ENCODE results near the gene ENTPD2. TPM values are rescaled to one million over a fixed set of nuclear protein-coding genes. Genes with fewer than 3 reads are reported as not detected.

ENTPD2 gene
- total RNA-seq, 5 donors from 2014 or later (not counting 1 experiment from before 2014, with no cell fraction given): 0.32 TPM; not detected in 4

GRCh38 chr9:137025517-137025966 is 28.3 kb downstream of the ENTPD2 start:
- Histone ChIP-seq H3K27me3 (replicated peaks in 1 of 2; ENCODE audit: control insufficient read depth in 2 of 2, extremely low read depth in 1 of 2, insufficient read depth in 2 of 2, low read length in 1 of 2) (peaks cover 0 to 7% of the 10 kb centered on the region in 2 experiments), H3K4me1 (ENCODE audit: control insufficient read depth in 1 of 2, extremely low read depth in 1 of 2, insufficient read depth in 2 of 2, low read length in 2 of 2) (peaks cover 20 to 65% of the 10 kb centered on the region in 2 experiments), H3K9me3 (no peaks in the 10 kb centered on the region), H3K27ac (ENCODE audit: low read length) (no peak overlapping the region), H3K36me3 (ENCODE audit: control insufficient read depth in 2 of 2, extremely low read depth in 1 of 2, insufficient read depth in 1 of 2, low read length in 1 of 2) (peaks cover 0 to 7% of the 10 kb centered on the region in 2 donors), H3K4me3 (ENCODE audit: control insufficient read depth in 1 of 2, extremely low read depth in 1 of 2, low read length in 1 of 2) (no peak overlapping the region)
- H3K4me1 Mint-ChIP-seq: peaks cover 21 to 37% (median 30%) of the 10 kb centered on the region in 3 donors
- H3K4me3 Mint-ChIP-seq: no peak overlapping the region
- WGBS (ENCODE audit: insufficient coverage): 87% methylated on average over 13 of the region's 21 CpGs
- ChIA-PET CTCF (interaction anchor here (0.6 to 1.1 kb wide), 3 partner anchors 9 to 233 kb away, joined by 3 to 6 read pairs (median 3); no protein-coding TSS in a partner anchor), POLR2A (interaction anchor here in 1 of 2 donors (0.6 kb wide), 1 partner anchor 8 kb away, joined by 3 read pairs; no protein-coding TSS in a partner anchor)
- H3K9me3 Mint-ChIP-seq: no peaks in the 10 kb centered on the region
- H3K36me3 Mint-ChIP-seq: no peaks in the 10 kb centered on the region
- no peak for ATAC-seq (replicated peaks in 1 of 4)
- no peak overlapping the region for H3K27ac Mint-ChIP-seq
- DNase-seq: peak in 6 of 35 experiments; percentile 26 to 45 (median 31)
- no peaks in the 10 kb centered on the region for H3K27me3 Mint-ChIP-seq

- POLR2A ChIA-PET: no interaction called here
- Mint-ChIP-seq H3K4me3 (no peak overlapping the region), H3K4me1 (peaks cover 9 to 20% (median 14%) of the 10 kb centered on the region in 3 donors), H3K36me3 (no peaks in the 10 kb centered on the region), H3K9me3 (no peaks in the 10 kb centered on the region), H3K27ac (no peak overlapping the region), H3K27me3 (no peaks in the 10 kb centered on the region)
- Histone ChIP-seq H3K27me3 (replicated peaks in 1 of 2; ENCODE audit: control insufficient read depth in 2 of 2, extremely low read depth in 1 of 2, insufficient read depth in 2 of 2, low read length in 1 of 2) (no peaks in the 10 kb centered on the region), H3K4me1 (ENCODE audit: control insufficient read depth in 1 of 2, extremely low read depth in 1 of 2, insufficient read depth in 2 of 2, low read length in 2 of 2) (peaks cover 9 to 45% of the 10 kb centered on the region in 2 experiments), H3K9me3 (no peaks in the 10 kb centered on the region), H3K36me3 (ENCODE audit: control insufficient read depth in 2 of 2, extremely low read depth in 1 of 2, insufficient read depth in 1 of 2, low read length in 1 of 2) (peaks cover 0 to 16% of the 10 kb centered on the region in 2 donors), H3K4me3 (ENCODE audit: control insufficient read depth in 1 of 2, extremely low read depth in 1 of 2, low read length in 1 of 2) (no peak overlapping the region), H3K27ac (ENCODE audit: low read length) (no peak overlapping the region)
- CTCF ChIA-PET: no interaction called here
- ATAC-seq (replicated peaks in 1 of 4) (no peak), DNase-seq (no peak)
- 96% methylated on average over 15 of the region's 15 CpGs for WGBS (ENCODE audit: insufficient coverage)
These were observed 30.3 kb downstream of the ENTPD2 start for GRCh38 chr9:137023583-137023991.

DNA sequence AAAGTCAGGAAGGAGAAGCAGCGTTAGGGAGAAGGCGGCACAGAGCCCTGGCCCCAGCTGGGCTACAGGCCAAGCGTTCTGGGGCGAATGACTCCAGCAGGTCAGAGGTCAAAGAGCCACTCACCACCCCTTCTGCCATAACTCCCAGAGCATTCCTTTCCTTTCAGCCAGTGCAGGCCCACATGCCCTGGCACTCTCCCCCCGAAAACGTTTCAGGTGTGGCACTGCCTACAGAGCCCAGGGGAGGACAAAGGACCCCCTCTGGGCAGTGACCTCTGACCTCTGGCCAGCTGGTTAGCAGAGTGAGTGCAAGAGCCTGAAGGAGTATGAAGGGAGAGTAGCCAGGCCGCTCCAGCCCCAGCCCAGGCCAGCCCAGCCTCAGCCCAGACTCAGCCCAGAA is 30.7 kb downstream of the ENTPD2 start:
- no peak for ATAC-seq (replicated peaks in 1 of 4)
- Histone ChIP-seq H3K9me3 (no peaks in the 10 kb centered on the region), H3K4me3 (ENCODE audit: control insufficient read depth in 1 of 2, extremely low read depth in 1 of 2, low read length in 1 of 2) (no peak overlapping the region), H3K27me3 (replicated peaks in 1 of 2; ENCODE audit: control insufficient read depth in 2 of 2, extremely low read depth in 1 of 2, insufficient read depth in 2 of 2, low read length in 1 of 2) (no peaks in the 10 kb centered on the region), H3K27ac (ENCODE audit: low read length) (no peak overlapping the region), H3K36me3 (ENCODE audit: control insufficient read depth in 2 of 2, extremely low read depth in 1 of 2, insufficient read depth in 1 of 2, low read length in 1 of 2) (peaks cover 0 to 16% of the 10 kb centered on the region in 2 donors), H3K4me1 (ENCODE audit: control insufficient read depth in 1 of 2, extremely low read depth in 1 of 2, insufficient read depth in 2 of 2, low read length in 2 of 2) (peaks cover 9 to 43% of the 10 kb centered on the region in 2 experiments)
- H3K9me3 Mint-ChIP-seq: no peaks in the 10 kb centered on the region
- H3K27me3 Mint-ChIP-seq: no peaks in the 10 kb centered on the region
- H3K27ac Mint-ChIP-seq: no peak overlapping the region
- CTCF ChIA-PET: no interaction called here
- H3K4me3 Mint-ChIP-seq: no peak overlapping the region
- H3K36me3 Mint-ChIP-seq: no peaks in the 10 kb centered on the region
- no peak for DNase-seq
- POLR2A ChIA-PET: no interaction called here
- WGBS (ENCODE audit: insufficient coverage): 88% methylated on average over 3 of the region's 7 CpGs
- peaks cover 9 to 20% (median 14%) of the 10 kb centered on the region in 3 donors for H3K4me1 Mint-ChIP-seq

DNA sequence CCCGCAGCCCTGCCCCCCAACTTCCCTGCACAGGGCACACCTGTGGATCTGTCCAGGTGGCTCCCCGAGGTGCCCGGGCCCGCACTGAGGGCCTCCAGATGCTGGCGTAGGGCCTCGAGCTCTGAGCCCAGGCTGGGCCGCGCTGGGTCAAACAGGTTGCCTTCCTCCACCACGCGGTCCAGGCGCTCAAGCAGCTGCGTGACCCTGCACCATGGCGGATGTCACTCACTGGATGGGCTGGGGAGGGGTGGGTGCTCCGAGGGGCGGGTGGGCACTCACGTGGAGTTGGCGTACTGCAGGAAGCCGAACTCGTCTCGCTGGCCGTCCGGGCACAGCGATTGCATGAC is 31.2 kb downstream of the ENTPD2 start:
- Mint-ChIP-seq H3K27ac (no peak overlapping the region), H3K4me1 (peaks cover 9 to 20% (median 14%) of the 10 kb centered on the region in 3 donors), H3K9me3 (no peaks in the 10 kb centered on the region), H3K36me3 (no peaks in the 10 kb centered on the region), H3K4me3 (no peak overlapping the region), H3K27me3 (no peaks in the 10 kb centered on the region)
- no peak overlapping the region for H3K27ac ChIP-seq (ENCODE audit: low read length)
- WGBS (ENCODE audit: insufficient coverage): 98% methylated on average over 19 of the region's 23 CpGs
- no peak overlapping the region for H3K4me3 ChIP-seq (ENCODE audit: control insufficient read depth in 1 of 2, extremely low read depth in 1 of 2, low read length in 1 of 2)
- ATAC-seq (replicated peaks in 1 of 4) (no peak), DNase-seq (no peak)
- ChIA-PET CTCF (no interaction called here), POLR2A (no interaction called here)
- H3K36me3 ChIP-seq (ENCODE audit: control insufficient read depth in 2 of 2, extremely low read depth in 1 of 2, insufficient read depth in 1 of 2, low read length in 1 of 2): peaks cover 0 to 16% of the 10 kb centered on the region in 2 donors
- H3K4me1 ChIP-seq (ENCODE audit: control insufficient read depth in 1 of 2, extremely low read depth in 1 of 2, insufficient read depth in 2 of 2, low read length in 2 of 2): peaks cover 9 to 43% of the 10 kb centered on the region in 2 experiments
- H3K27me3 ChIP-seq (replicated peaks in 1 of 2; ENCODE audit: control insufficient read depth in 2 of 2, extremely low read depth in 1 of 2, insufficient read depth in 2 of 2, low read length in 1 of 2): no peaks in the 10 kb centered on the region
- no peaks in the 10 kb centered on the region for H3K9me3 ChIP-seq

GRCh38 chr9:137021979-137022661 is 31.7 kb downstream of the ENTPD2 start:
- ATAC-seq (replicated peaks in 1 of 4): peak; percentile 70 to 76 (median 76)
- H3K36me3 ChIP-seq (ENCODE audit: control insufficient read depth in 2 of 2, extremely low read depth in 1 of 2, insufficient read depth in 1 of 2, low read length in 1 of 2): peaks cover 3 to 20% of the 10 kb centered on the region in 2 donors
- no peak overlapping the region for H3K4me3 Mint-ChIP-seq
- DNase-seq: peak in 34 of 35 experiments; percentile 20 to 82 (median 54)
- no peaks in the 10 kb centered on the region for H3K27me3 ChIP-seq (replicated peaks in 1 of 2; ENCODE audit: control insufficient read depth in 2 of 2, extremely low read depth in 1 of 2, insufficient read depth in 2 of 2, low read length in 1 of 2)
- H3K36me3 Mint-ChIP-seq: peaks cover under 1% of the 10 kb centered on the region
- WGBS (ENCODE audit: insufficient coverage): 78% methylated on average over 23 of the region's 30 CpGs
- H3K27ac Mint-ChIP-seq: no peak overlapping the region
- H3K9me3 Mint-ChIP-seq: no peaks in the 10 kb centered on the region
- ChIA-PET CTCF (interaction anchor here in 1 of 2 donors (0.8 kb wide), 1 partner anchor 44 kb away, joined by 3 read pairs; no protein-coding TSS in a partner anchor), POLR2A (no interaction called here)
- no peaks in the 10 kb centered on the region for H3K27me3 Mint-ChIP-seq
- H3K4me1 Mint-ChIP-seq: peaks cover 6 to 17% (median 12%) of the 10 kb centered on the region in 3 donors
- H3K4me3 ChIP-seq (ENCODE audit: control insufficient read depth in 1 of 2, extremely low read depth in 1 of 2, low read length in 1 of 2): no peak overlapping the region
- H3K27ac ChIP-seq (ENCODE audit: low read length): no peak overlapping the region
- no peaks in the 10 kb centered on the region for H3K9me3 ChIP-seq
- H3K4me1 ChIP-seq (ENCODE audit: control insufficient read depth in 1 of 2, extremely low read depth in 1 of 2, insufficient read depth in 2 of 2, low read length in 2 of 2): peaks cover 5 to 37% of the 10 kb centered on the region in 2 experiments

- no peak overlapping the region for H3K4me3 ChIP-seq (ENCODE audit: control insufficient read depth in 1 of 2, extremely low read depth in 1 of 2, low read length in 1 of 2)
- Mint-ChIP-seq H3K27me3 (no peaks in the 10 kb centered on the region), H3K4me3 (no peak overlapping the region), H3K4me1 (peaks cover under 1 to 12% (median 7%) of the 10 kb centered on the region in 3 donors), H3K27ac (no peak overlapping the region), H3K36me3 (peaks cover 5% of the 10 kb centered on the region), H3K9me3 (no peaks in the 10 kb centered on the region)
- H3K36me3 ChIP-seq (ENCODE audit: control insufficient read depth in 2 of 2, extremely low read depth in 1 of 2, insufficient read depth in 1 of 2, low read length in 1 of 2): peaks cover 6 to 25% of the 10 kb centered on the region in 2 donors
- H3K27me3 ChIP-seq (replicated peaks in 1 of 2; ENCODE audit: control insufficient read depth in 2 of 2, extremely low read depth in 1 of 2, insufficient read depth in 2 of 2, low read length in 1 of 2): no peaks in the 10 kb centered on the region
- peaks cover 3 to 32% of the 10 kb centered on the region in 2 experiments for H3K4me1 ChIP-seq (ENCODE audit: control insufficient read depth in 1 of 2, extremely low read depth in 1 of 2, insufficient read depth in 2 of 2, low read length in 2 of 2)
- 88% methylated on average over 3 of the region's 6 CpGs for WGBS (ENCODE audit: insufficient coverage)
- H3K27ac ChIP-seq (ENCODE audit: low read length): no peak overlapping the region
- no peaks in the 10 kb centered on the region for H3K9me3 ChIP-seq
- ChIA-PET CTCF (interaction anchor here in 1 of 2 donors (0.8 kb wide), 1 partner anchor 43 kb away, joined by 3 read pairs; no protein-coding TSS in a partner anchor), POLR2A (no interaction called here)
- DNase-seq (no peak), ATAC-seq (replicated peaks in 1 of 4) (peak in 1 of 4 experiments; percentile 9)
These were observed 32.3 kb downstream of the ENTPD2 start for GRCh38 chr9:137021568-137021978.
